Measurements from ENCODE around the gene HMGCS1. TPM values are rescaled to one million over a fixed set of nuclear protein-coding genes. Genes with fewer than 3 reads are reported as not detected.

Gene HMGCS1
- total RNA-seq, 2 experiments from 2014 or later = 150 to 155 TPM

- Mint-ChIP-seq H3K9me3 (peaks cover 2% of the 10 kb centered on the region), H3K36me3 (ENCODE audit: low read depth) (no peaks in the 10 kb centered on the region), H3K4me1 (peaks cover 3% of the 10 kb centered on the region), H3K27me3 (peaks cover 39% of the 10 kb centered on the region), H3K4me3 (no peak overlapping the region), H3K27ac (no peak overlapping the region)
- POLR2A ChIA-PET = no interaction called here
- DNase-seq = no peak
- CTCF ChIA-PET = no interaction called here
Observed at GRCh38 chr5:43256261-43256966, 56.8 kb downstream of the HMGCS1 start.

- H3K9me3 Mint-ChIP-seq = peaks cover 2% of the 10 kb centered on the region
- POLR2A ChIA-PET = no interaction called here
- H3K27ac Mint-ChIP-seq = no peak overlapping the region
- CTCF ChIA-PET = no interaction called here
- no peaks in the 10 kb centered on the region for H3K36me3 Mint-ChIP-seq (ENCODE audit: low read depth)
- peaks cover 3% of the 10 kb centered on the region for H3K4me1 Mint-ChIP-seq
- H3K27me3 Mint-ChIP-seq = peaks cover 36% of the 10 kb centered on the region
- no peak for DNase-seq
- H3K4me3 Mint-ChIP-seq = no peak overlapping the region
Observed at GRCh38 chr5:43255704-43256103, 57.5 kb downstream of the HMGCS1 start.

GRCh38 chr5:43251754-43252153, 61.5 kb downstream of the HMGCS1 start:
- CTCF ChIA-PET = interaction anchor here (1.1 kb wide), 1 partner anchor 138 kb away, joined by 3 read pairs; no protein-coding TSS in a partner anchor

GRCh38 chr5:43245724-43246385, 67.4 kb downstream of the HMGCS1 start:
- POLR2A ChIA-PET = no interaction called here
- peaks cover 15% of the 10 kb centered on the region for H3K27me3 Mint-ChIP-seq
- H3K4me1 Mint-ChIP-seq = peaks cover 28% of the 10 kb centered on the region
- CTCF ChIA-PET = no interaction called here
- peaks cover 6% of the 10 kb centered on the region for H3K36me3 Mint-ChIP-seq (ENCODE audit: low read depth)
- no peak overlapping the region for H3K27ac Mint-ChIP-seq
- no peak for DNase-seq
- H3K4me3 Mint-ChIP-seq = no peak overlapping the region
- H3K9me3 Mint-ChIP-seq = no peaks in the 10 kb centered on the region

More at GRCh38 chr5:43251754-43252153, 61.5 kb downstream of the HMGCS1 start:
- POLR2A ChIA-PET = no interaction called here
- H3K27ac Mint-ChIP-seq = no peak overlapping the region
- no peaks in the 10 kb centered on the region for H3K36me3 Mint-ChIP-seq (ENCODE audit: low read depth)
- no peaks in the 10 kb centered on the region for H3K4me1 Mint-ChIP-seq
- H3K4me3 Mint-ChIP-seq = no peak overlapping the region
- peaks cover 28% of the 10 kb centered on the region for H3K27me3 Mint-ChIP-seq
- no peaks in the 10 kb centered on the region for H3K9me3 Mint-ChIP-seq
- DNase-seq = no peak

GRCh38 chr5:43244823-43245565, 68.2 kb downstream of the HMGCS1 start:
- ChIA-PET CTCF (no interaction called here), POLR2A (no interaction called here)
- H3K4me3 Mint-ChIP-seq = no peak overlapping the region
- no peak for DNase-seq
- H3K36me3 Mint-ChIP-seq (ENCODE audit: low read depth) = peaks cover 6% of the 10 kb centered on the region
- H3K27me3 Mint-ChIP-seq = peaks cover 13% of the 10 kb centered on the region
- no peak overlapping the region for H3K27ac Mint-ChIP-seq
- H3K9me3 Mint-ChIP-seq = no peaks in the 10 kb centered on the region
- peaks cover 28% of the 10 kb centered on the region for H3K4me1 Mint-ChIP-seq

- H3K27me3 Mint-ChIP-seq = peaks cover 15% of the 10 kb centered on the region
- ChIA-PET CTCF (interaction anchor here (1.1 kb wide), 1 partner anchor 63 kb away, joined by 3 read pairs; no protein-coding TSS in a partner anchor), POLR2A (no interaction called here)
- H3K27ac Mint-ChIP-seq = no peak overlapping the region
- H3K36me3 Mint-ChIP-seq (ENCODE audit: low read depth) = peaks cover 6% of the 10 kb centered on the region
- DNase-seq = no peak
- no peak overlapping the region for H3K4me3 Mint-ChIP-seq
- H3K4me1 Mint-ChIP-seq = peaks cover 28% of the 10 kb centered on the region
- no peaks in the 10 kb centered on the region for H3K9me3 Mint-ChIP-seq
Observed at GRCh38 chr5:43243270-43243669, 69.9 kb downstream of the HMGCS1 start.

- peaks cover 6% of the 10 kb centered on the region for H3K36me3 Mint-ChIP-seq (ENCODE audit: low read depth)
- H3K27ac Mint-ChIP-seq = no peak overlapping the region
- POLR2A ChIA-PET = no interaction called here
- DNase-seq = no peak
- no peak overlapping the region for H3K4me3 Mint-ChIP-seq
- no peaks in the 10 kb centered on the region for H3K9me3 Mint-ChIP-seq
- H3K27me3 Mint-ChIP-seq = peaks cover 16% of the 10 kb centered on the region
- peaks cover 28% of the 10 kb centered on the region for H3K4me1 Mint-ChIP-seq
- CTCF ChIA-PET = interaction anchor here (1.1 kb wide), 1 partner anchor 64 kb away, joined by 3 read pairs; no protein-coding TSS in a partner anchor
Observed at GRCh38 chr5:43242196-43242595, 71.0 kb downstream of the HMGCS1 start.

Other genes starting within 250 kb of the HMGCS1 start
- gene ZNF131, start 192.5 kb downstream of the HMGCS1 start, total RNA-seq = 10 to 100 TPM; 42.5 to 44.7 TPM
- under 1 TPM; 0.73 to 0.83 TPM for gene NIM1K, start 121.2 kb downstream of the HMGCS1 start, total RNA-seq
- gene CCL28, start 99.0 kb upstream of the HMGCS1 start, total RNA-seq = 10 to 100 TPM; 12.2 to 16.8 TPM
- 10 to 100 TPM; 17.0 to 19.0 TPM for gene TMEM267, start 170.5 kb upstream of the HMGCS1 start, total RNA-seq
- 1 to 10 TPM; 7.7 to 8.5 TPM for gene C5orf34, start 201.7 kb upstream of the HMGCS1 start, total RNA-seq
- 10 to 100 TPM; 37.0 to 38.8 TPM for gene PAIP1, start 243.7 kb upstream of the HMGCS1 start, total RNA-seq

Data from activated CD4-positive, alpha-beta memory T cell treated with anti-CD3 and anti-CD28 coated beads, Interleukin-2, amount 10 ng/mL, durations not matched to agents 7 days and 5 days (primary cell).